ENCODE data around the gene SPNS2. TPM values are rescaled to one million over a fixed set of nuclear protein-coding genes. Genes with fewer than 3 reads are reported as not detected.

The SPNS2 gene
- total RNA-seq, 4 donors from 2014 or later: 10.0 to 19.9 (median 18.8) TPM

DNA sequence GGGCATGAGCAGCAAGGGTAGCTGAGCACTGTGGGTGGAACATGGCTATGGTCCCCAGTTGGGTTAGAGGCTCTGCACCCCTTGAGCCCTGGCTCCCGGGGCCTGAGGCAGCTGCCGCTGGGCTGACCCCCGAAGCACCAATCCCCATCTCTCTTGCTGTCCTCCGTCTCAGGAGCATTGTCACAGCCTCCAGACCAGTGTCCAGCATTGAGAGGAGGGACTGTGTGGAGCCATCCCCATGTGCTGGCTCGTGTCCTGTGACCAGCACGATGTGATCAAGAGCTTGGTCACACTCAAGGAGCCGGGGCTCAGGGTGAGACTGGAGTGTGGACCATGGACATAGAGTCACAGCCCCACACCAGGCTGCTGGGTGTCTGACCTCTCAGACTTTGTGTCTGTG is 88.5 kb downstream of the SPNS2 start:
- H3K9me3 ChIP-seq: no peaks in the 10 kb centered on the region
- no peaks in the 10 kb centered on the region for H3K36me3 ChIP-seq
- no peak for DNase-seq (ENCODE audit: extremely low spot score)
- intact Hi-C loops (cut with DNase I): loop anchor here (5.0 kb wide), 1 partner anchor 35 kb away; no protein-coding TSS in a partner anchor
- H3K4me1 ChIP-seq: peaks cover 28 to 56% (median 47%) of the 10 kb centered on the region in 4 donors
- H3K27ac ChIP-seq (replicated peaks in 1 of 4): peak overlapping the region; percentile 31 to 80 (median 74)
- no peak overlapping the region for H3K4me3 ChIP-seq
- WGBS: 92% methylated on average over 6 of the region's 7 CpGs
- peaks cover 0 to 35% (median 9%) of the 10 kb centered on the region in 4 donors for H3K27me3 ChIP-seq
- TF ChIP-seq POLR2AphosphoS5 (IDR thresholded peaks at IDR 0.05): no peak
- TF ChIP-seq EP300 (IDR thresholded peaks at IDR 0.05): no peak
- no peak for TF ChIP-seq POLR2A (IDR thresholded peaks at IDR 0.05; ENCODE audit: low read depth)
- TF ChIP-seq CTCF (IDR thresholded peaks at IDR 0.05): no peak

- Histone ChIP-seq H3K36me3 (no peaks in the 10 kb centered on the region), H3K27me3 (peaks cover 0 to 29% (median 9%) of the 10 kb centered on the region in 4 donors), H3K4me3 (peak overlapping the region in 1 of 4 donors; percentile 5), H3K9me3 (no peaks in the 10 kb centered on the region), H3K27ac (replicated peaks in 1 of 4) (peak overlapping the region; percentile 31 to 80 (median 74)), H3K4me1 (peaks cover 28 to 54% (median 45%) of the 10 kb centered on the region in 4 donors)
- WGBS: 65% methylated on average over 9 of the region's 9 CpGs
- no peak for TF ChIP-seq POLR2AphosphoS5 (IDR thresholded peaks at IDR 0.05)
- no peak for TF ChIP-seq EP300 (IDR thresholded peaks at IDR 0.05)
- no peak for TF ChIP-seq CTCF (IDR thresholded peaks at IDR 0.05)
- no peak for TF ChIP-seq POLR2A (IDR thresholded peaks at IDR 0.05; ENCODE audit: low read depth)
- intact Hi-C loops (cut with DNase I): loop anchor here (5.0 kb wide), 1 partner anchor 34 kb away; no protein-coding TSS in a partner anchor
- DNase-seq (ENCODE audit: extremely low spot score): no peak
Observed at GRCh38 chr17:4587803-4588202, 89.1 kb downstream of the SPNS2 start.

GRCh38 chr17:4588391-4588790 is 89.7 kb downstream of the SPNS2 start:
- Histone ChIP-seq H3K27ac (replicated peaks in 1 of 4) (peak overlapping the region; percentile 31 to 80 (median 74)), H3K4me1 (peaks cover 27 to 53% (median 44%) of the 10 kb centered on the region in 4 donors), H3K9me3 (no peaks in the 10 kb centered on the region), H3K27me3 (peaks cover 0 to 23% (median 9%) of the 10 kb centered on the region in 4 donors), H3K4me3 (no peak overlapping the region), H3K36me3 (no peaks in the 10 kb centered on the region)
- 86% methylated on average over 9 of the region's 11 CpGs for WGBS
- TF ChIP-seq POLR2A (IDR thresholded peaks at IDR 0.05; ENCODE audit: low read depth): no peak
- no peak for TF ChIP-seq EP300 (IDR thresholded peaks at IDR 0.05)
- TF ChIP-seq POLR2AphosphoS5 (IDR thresholded peaks at IDR 0.05): peak in 1 of 2 donors; percentile 16
- no peak for TF ChIP-seq CTCF (IDR thresholded peaks at IDR 0.05)
- intact Hi-C loops (cut with DNase I): loop anchor here (5.0 kb wide), 1 partner anchor 34 kb away; no protein-coding TSS in a partner anchor
- no peak for DNase-seq (ENCODE audit: extremely low spot score)

Other genes with a start within 250 kb of the SPNS2 start
- gene ANKFY1, start 234.9 kb upstream of the SPNS2 start, total RNA-seq: 10 to 100 TPM; 28.2 to 41.0 (median 36.7) TPM
- gene UBE2G1, start 132.2 kb upstream of the SPNS2 start, total RNA-seq: 10 to 100 TPM; 53.7 to 84.3 (median 61.2) TPM
- gene SPNS3, start 64.9 kb upstream of the SPNS2 start, total RNA-seq: under 1 TPM in 1 of 4 donors, not detected in 3; 0.17 TPM
- 10 to 100 TPM; 31.6 to 45.4 (median 36.1) TPM for gene MYBBP1A, start 56.5 kb downstream of the SPNS2 start, total RNA-seq
- not detected for gene GGT6, start 61.7 kb downstream of the SPNS2 start, total RNA-seq
- 1 to 10 TPM; 3.0 to 7.2 (median 4.7) TPM for gene SMTNL2, start 85.6 kb downstream of the SPNS2 start, total RNA-seq
- gene ALOX15, start 142.8 kb downstream of the SPNS2 start, total RNA-seq: not detected
- gene PELP1, start 205.3 kb downstream of the SPNS2 start, total RNA-seq: 10 to 100 TPM; 17.0 to 35.0 (median 24.0) TPM
- gene ARRB2, start 211.8 kb downstream of the SPNS2 start, total RNA-seq: 10 to 100 TPM; 25.4 to 41.4 (median 31.4) TPM
- 10 to 100 TPM; 23.3 to 36.4 (median 26.6) TPM for gene MED11, start 232.5 kb downstream of the SPNS2 start, total RNA-seq
- under 1 TPM in 3 of 4 donors, not detected in 1; 0.23 to 0.50 (median 0.42) TPM for gene ZMYND15, start 241.0 kb downstream of the SPNS2 start, total RNA-seq
- gene CXCL16, start 241.0 kb downstream of the SPNS2 start, total RNA-seq: 10 to 100 TPM in 2 of 4 donors, 1 to 10 TPM in 2; 5.8 to 21.7 (median 9.4) TPM